H1 (cell line): ENCODE data around the gene ELOA. TPM values are rescaled to one million over a fixed set of nuclear protein-coding genes. Genes with fewer than 3 reads are reported as not detected.

ENCODE experiments used
- CTCF ChIA-PET: fragments of 300-600 bp; sonication (Branson Sonifier 250); formaldehyde crosslinking; loops from one replicate; lab custom pipeline; 2021; ENCODE audit not compliant: partially characterized antibody; lab: Charles Lee
- POLR2A ChIA-PET: fragments of 300-600 bp; sonication (Branson Sonifier 250); formaldehyde crosslinking; loops from one replicate; lab custom pipeline; 2021; ENCODE audit warnings: inconsistent platforms; ENCODE audit not compliant: partially characterized antibody; lab: Charles Lee
- DNase-seq, 2 experiments: peaks; one replicate each; pipeline versions ENCODE4 v3.0.0 to v3.0.0-alpha.2; 2010 to 2022; ENCODE audit warnings: low spot score in 2 of 2, low read depth in 1 of 2, mixed read lengths in 1 of 2
- FAIRE-seq: peaks from 2 replicates; lab custom pipeline; 2011; peaks lifted over from hg19 to GRCh38; lab: Jason Lieb, UNC
- H2AFZ ChIP-seq: 2 replicates; pipeline ENCODE4 v1.8.1; 2012; ENCODE audit warnings: low read length, inconsistent platforms
- H2AK5ac ChIP-seq: 2 replicates; pipeline ENCODE4 v1.6.1; 2013; ENCODE audit warnings: low read depth, low read length
- H2BK120ac ChIP-seq: replicated peaks from 2 replicates; pipeline ENCODE3; 2013; ENCODE audit warnings: low read depth, low read length, inconsistent platforms
- H2BK12ac ChIP-seq: 2 replicates; pipeline ENCODE4 v1.6.1; 2013; ENCODE audit warnings: low read depth, low read length
- H2BK15ac ChIP-seq: 2 replicates; pipeline ENCODE4 v1.6.1; 2013; ENCODE audit warnings: low read length
- H2BK20ac ChIP-seq: 2 replicates; pipeline ENCODE4 v1.6.1; 2013; ENCODE audit warnings: low read length
- H2BK5ac ChIP-seq: 2 replicates; pipeline ENCODE4 v1.6.1; 2013; ENCODE audit warnings: low read depth, low read length
- H3K14ac ChIP-seq: 2 replicates; pipeline ENCODE4 v1.6.1; 2013; ENCODE audit warnings: inconsistent platforms; ENCODE audit not compliant: insufficient read length
- H3K18ac ChIP-seq: 2 replicates; pipeline ENCODE4 v1.6.1; 2013; ENCODE audit warnings: low read length; ENCODE audit errors: extremely low read depth
- H3K23ac ChIP-seq: 2 replicates; pipeline ENCODE4 v1.6.1; 2013; ENCODE audit warnings: inconsistent platforms; ENCODE audit not compliant: insufficient read length
- H3K23me2 ChIP-seq: 2 replicates; pipeline ENCODE4 v1.6.1; 2013; ENCODE audit warnings: low read depth, low read length
- H3K27ac ChIP-seq: 2 replicates; pipeline ENCODE4 v1.6.1; 2011; ENCODE audit warnings: low read depth, low read length, inconsistent platforms
- H3K27me3 ChIP-seq, 4 experiments: replicated peaks in 1 of 4; 1 replicate in 1 of 4; 2 replicates in 3 of 4; pipeline versions ENCODE4 v1.6.1 to v1.8.1; 2011 to 2013; ENCODE audit warnings: low read length in 3 of 4, mild to moderate bottlenecking in 3 of 4, inconsistent platforms in 2 of 4, mixed read lengths in 2 of 4, moderate library complexity in 1 of 4; ENCODE audit not compliant: control insufficient read depth in 3 of 4, insufficient read depth in 3 of 4; ENCODE audit errors: extremely low read depth in 1 of 4
- H3K36me3 ChIP-seq, 4 experiments: 2 replicates each; pipeline versions ENCODE4 v1.6.1 to v1.8.1; 2011 to 2013; ENCODE audit warnings: mild to moderate bottlenecking in 4 of 4, low read length in 3 of 4, moderate library complexity in 2 of 4, control low read depth in 1 of 4, inconsistent platforms in 1 of 4; ENCODE audit not compliant: insufficient read depth in 4 of 4, control insufficient read depth in 2 of 4
- H3K4ac ChIP-seq: replicated peaks from 2 replicates; pipeline ENCODE3; 2013; ENCODE audit warnings: low read length, low read depth, mixed read lengths, inconsistent platforms; ENCODE audit not compliant: insufficient read length
- H3K4me1 ChIP-seq, 4 experiments: replicated peaks in 1 of 4; 1 replicate in 1 of 4; 2 replicates in 3 of 4; pipeline versions ENCODE4 v1.6.1 to v1.8.1; 2011 to 2013; ENCODE audit warnings: low read length in 3 of 4, inconsistent platforms in 2 of 4, mixed read lengths in 1 of 4; ENCODE audit not compliant: insufficient read depth in 4 of 4, control insufficient read depth in 3 of 4
- H3K4me2 ChIP-seq, 2 experiments: 2 replicates each; pipeline versions ENCODE4 v1.6.1 to v1.8.1; 2011 to 2013; ENCODE audit warnings: low read depth in 2 of 2, low read length in 2 of 2, control low read depth in 1 of 2, inconsistent platforms in 1 of 2, mild to moderate bottlenecking in 1 of 2; ENCODE audit not compliant: insufficient read depth in 1 of 2
- H3K4me3 ChIP-seq, 4 experiments: fragments of 200-600, 300-600 bp in 1 of 4; sonication (generic), shearing (Covaris generic), sonication (Bioruptor Twin) in 1 of 4; 2 replicates each; pipeline versions ENCODE4 v1.5.1 to v1.8.1; 2011 to 2016; ENCODE audit warnings: low read length in 4 of 4, low read depth in 3 of 4, control low read depth in 2 of 4, inconsistent platforms in 2 of 4, mild to moderate bottlenecking in 2 of 4, mixed read lengths in 1 of 4, moderate library complexity in 1 of 4; ENCODE audit not compliant: insufficient read depth in 2 of 4; ENCODE audit errors: extremely low read depth in 1 of 4
- H3K56ac ChIP-seq: replicated peaks from 2 replicates; pipeline ENCODE3; 2013; ENCODE audit warnings: low read depth, mild to moderate bottlenecking, mixed read lengths, low read length, inconsistent platforms; ENCODE audit not compliant: insufficient read length
- H3K79me1 ChIP-seq: 2 replicates; pipeline ENCODE4 v1.6.1; 2013; ENCODE audit warnings: low read depth, low read length, control low read depth
- H3K79me2 ChIP-seq, 2 experiments: 2 replicates each; pipeline versions ENCODE4 v1.6.1 to v1.8.1; 2012 to 2013; ENCODE audit warnings: low read length in 2 of 2, mild to moderate bottlenecking in 2 of 2, inconsistent platforms in 1 of 2; ENCODE audit not compliant: insufficient read depth in 2 of 2, control insufficient read depth in 1 of 2
- H3K9ac ChIP-seq, 4 experiments: replicated peaks in 1 of 4; 1 replicate in 1 of 4; 2 replicates in 3 of 4; pipeline versions ENCODE4 v1.6.1 to v1.8.1; 2011 to 2013; ENCODE audit warnings: low read depth in 3 of 4, low read length in 3 of 4, control low read depth in 2 of 4, mild to moderate bottlenecking in 2 of 4, moderate library complexity in 2 of 4, inconsistent platforms in 1 of 4; ENCODE audit errors: extremely low read depth in 1 of 4
- H3K9me3 ChIP-seq, 2 experiments: 2 replicates each; pipeline versions ENCODE4 v1.6.1 to v1.8.1; 2012 to 2013; ENCODE audit warnings: mild to moderate bottlenecking in 2 of 2, moderate library complexity in 2 of 2, control low read depth in 1 of 2, inconsistent platforms in 1 of 2, low read depth in 1 of 2, low read length in 1 of 2, mixed read lengths in 1 of 2; ENCODE audit not compliant: insufficient read depth in 2 of 2
- H4K20me1 ChIP-seq, 2 experiments: replicated peaks in 1 of 2; 2 replicates each; pipeline versions ENCODE3 to v1.8.1; 2011 to 2013; ENCODE audit warnings: inconsistent platforms in 2 of 2, low read length in 2 of 2, mild to moderate bottlenecking in 1 of 2; ENCODE audit not compliant: insufficient read depth in 2 of 2, control insufficient read depth in 1 of 2
- H4K5ac ChIP-seq: 2 replicates; pipeline ENCODE4 v1.6.1; 2013; ENCODE audit warnings: low read length, low read depth, mixed read lengths, inconsistent platforms; ENCODE audit not compliant: insufficient read length
- H4K8ac ChIP-seq: 2 replicates; pipeline ENCODE4 v1.8.0; 2013; ENCODE audit warnings: mild to moderate bottlenecking, moderate library complexity, low read length, inconsistent platforms; ENCODE audit not compliant: insufficient read depth; ENCODE audit errors: extremely low read depth
- H4K91ac ChIP-seq: replicated peaks from 2 replicates; pipeline ENCODE3; 2013; ENCODE audit warnings: low read length, mixed read lengths, inconsistent platforms; ENCODE audit not compliant: insufficient read length
- CREB1 ChIP-seq: IDR thresholded peaks from 2 replicates; pipeline ENCODE4 v1.6.1; 2012; ENCODE audit warnings: inconsistent platforms
- CTCF ChIP-seq, 3 experiments: IDR thresholded peaks; 1 replicate in 2 of 3; 2 replicates in 1 of 3; pipeline versions ENCODE4 v1.5.1 to v1.6.1; 2011; ENCODE audit warnings: low read length in 3 of 3, mild to moderate bottlenecking in 3 of 3, inconsistent platforms in 2 of 3, low read depth in 1 of 3, moderate library complexity in 1 of 3; ENCODE audit not compliant: insufficient read depth in 1 of 3; ENCODE audit errors: control extremely low read depth in 1 of 3
- GABPA ChIP-seq: IDR thresholded peaks from 2 replicates; pipeline ENCODE4 v1.6.1; 2011; ENCODE audit warnings: mild to moderate bottlenecking, low read length, moderate library complexity, borderline replicate concordance; ENCODE audit not compliant: insufficient read depth
- KDM4A ChIP-seq: IDR thresholded peaks from one replicate; pipeline ENCODE4 v1.7.1; 2012; ENCODE audit warnings: low read depth, mild to moderate bottlenecking, moderate library complexity, low read length, inconsistent platforms; ENCODE audit not compliant: severe bottlenecking
- NRF1 ChIP-seq: IDR thresholded peaks from 2 replicates; pipeline ENCODE4 v1.6.1; 2011; ENCODE audit warnings: mild to moderate bottlenecking, low read depth, low read length, improper control_type of control experiment
- RAD21 ChIP-seq, 2 experiments: IDR thresholded peaks in 1 of 2; conservative IDR thresholded peaks in 1 of 2; 2 replicates each; pipeline ENCODE4 v1.6.1; 2011; ENCODE audit warnings: low read depth in 2 of 2, low read length in 2 of 2, improper control_type of control experiment in 1 of 2, inconsistent platforms in 1 of 2, mild to moderate bottlenecking in 1 of 2, moderate library complexity in 1 of 2
- SIN3A ChIP-seq, 2 experiments: IDR thresholded peaks in 1 of 2; conservative IDR thresholded peaks in 1 of 2; 2 replicates each; pipeline ENCODE4 v1.6.1; 2011 to 2012; ENCODE audit warnings: low read length in 2 of 2, improper control_type of control experiment in 1 of 2, low read depth in 1 of 2, mild to moderate bottlenecking in 1 of 2
- WGBS, 2 experiments: shearing (Covaris generic) in 1 of 2; methylation state at CpG; one replicate each; pipeline versions ENCODE4 v1.1.6 to v1.1.7; 2013 to 2015; ENCODE audit warnings: low lambda C conversion rate in 2 of 2, mixed read lengths in 2 of 2, inconsistent platforms in 1 of 2, low coverage in 1 of 2, missing lambda C conversion rate in 1 of 2; ENCODE audit not compliant: insufficient replicate concordance in 2 of 2, insufficient coverage in 1 of 2, insufficient read length in 1 of 2; ENCODE audit errors: extremely low coverage in 1 of 2, missing lambda C conversion rate in 1 of 2; 5-methylcytosine and 5-hydroxymethylcytosine counted together
- polyA plus RNA-seq, 7 experiments: library from polyadenylated mRNA; depleted of rRNA in 3 of 7; stranded (reverse) in 5 of 7; unstranded in 2 of 7; fragments of >200 nt in 5 of 7; fragments of 200-250 nt in 2 of 7; gene quantifications; 1 replicate in 5 of 7; 2 replicates in 1 of 7; 4 replicates in 1 of 7; pipeline versions ENCODE4 v1.2.1 to v1.2.3, GENCODE V29; 2011 to 2013; ENCODE audit warnings: missing spikeins in 2 of 7, mixed read lengths in 2 of 7
- total RNA-seq: library from RNA; stranded (reverse); fragmentation: NEBNext Ultra II Directional; extraction: Animal tissue kit (Norgen Biotek cat#: 25700); gene quantifications from 2 replicates; pipeline ENCODE4 v1.2.1, GENCODE V29; 2021

ELOA gene
- total and polyA plus RNA-seq, 2 of the 8 experiments (the other 6 are each of a cell fraction or from before 2014, with no cell fraction given): 15.7 to 61.1 TPM

GRCh38 chr1:23798662-23799142 lies 55.4 kb downstream of the ELOA start:
- peak overlapping the region; percentile 60; the same call in 1 of the 2 replicates for H2BK12ac ChIP-seq
- no peak overlapping the region for H3K18ac ChIP-seq
- TF ChIP-seq SIN3A (conservative IDR thresholded peaks at IDR 0.05 in 1 of 2, IDR thresholded peaks at IDR 0.05 in 1 of 2; ENCODE audit: low read depth in 1 of 2, low read length in 2 of 2) (0 out of 4 replicates have a peak, but pooled peaks of 1 of the 2 experiments have one; percentile 11), RAD21 (IDR thresholded peaks at IDR 0.05 in 1 of 2, conservative IDR thresholded peaks at IDR 0.05 in 1 of 2; ENCODE audit: low read depth in 2 of 2, low read length in 2 of 2) (peak in 1 of 2 experiments; percentile 35; a peak in 1 of 4 replicates), GABPA (no peak), NRF1 (no peak), CTCF (IDR thresholded peaks at IDR 0.05; ENCODE audit: control extremely low read depth in 1 of 3, insufficient read depth in 1 of 3, low read depth in 1 of 3, low read length in 3 of 3) (peak in 2 of 3 experiments; percentile 52 to 54; a peak in 3 of 4 replicates), KDM4A (peak; percentile 3), CREB1 (peak; percentile 14; the same call in 1 of the 2 replicates)
- peak overlapping the region; percentile 89 to 95; a peak in 2 of 4 replicates for H3K4me2 ChIP-seq
- ChIA-PET CTCF (interaction anchor here (0.8 to 5.3 kb wide), 15 partner anchors 8 to 118 kb away, joined by 3 to 66 read pairs (median 4); partner anchors contain the start of genes FUCA1 and PITHD1), POLR2A (interaction anchor here (1.0 to 16.2 kb wide), 10 partner anchors 9 to 353 kb away, joined by 3 to 192 read pairs (median 4); partner anchors contain the start of genes ELOA, HMGCL, LYPLA2 and PITHD1)
- no peak overlapping the region for H4K91ac ChIP-seq
- H3K27me3 ChIP-seq: no peaks in the 10 kb centered on the region; a peak in 1 of 7 replicates
- peak overlapping the region in 1 of 4 experiments; percentile 73; a peak in 1 of 8 replicates for H3K4me3 ChIP-seq
- 0 out of 2 replicates have a peak overlapping the region, but pooled peaks have one; percentile 24 for H2AK5ac ChIP-seq
- H2AFZ ChIP-seq: no peak overlapping the region
- H2BK15ac ChIP-seq: 0 out of 2 replicates have a peak overlapping the region, but pooled peaks have one; percentile 90
- no peak overlapping the region for H4K8ac ChIP-seq
- H3K9ac ChIP-seq: no peak overlapping the region
- H3K9me3 ChIP-seq: no peaks in the 10 kb centered on the region
- H3K79me1 ChIP-seq: no peaks in the 10 kb centered on the region
- H3K14ac ChIP-seq: no peak overlapping the region
- no peak overlapping the region for H4K5ac ChIP-seq
- WGBS, 2 experiments: 86% methylated on average over 12 of the region's 12 CpGs; no CpG with 5 or more reads in 1 of the 2 experiments
- H3K27ac ChIP-seq: no peak overlapping the region
- no peak overlapping the region for H3K4ac ChIP-seq
- FAIRE-seq (no peak), DNase-seq (no peak)
- no peaks in the 10 kb centered on the region for H3K79me2 ChIP-seq
- peaks cover 16% of the 10 kb centered on the region for H3K23me2 ChIP-seq
- H2BK20ac ChIP-seq: no peak overlapping the region
- H3K23ac ChIP-seq: no peak overlapping the region
- peak overlapping the region; percentile 79 for H2BK5ac ChIP-seq
- peaks cover 6 to 23% (median 21%) of the 10 kb centered on the region in 4 experiments; a peak in 5 of 8 replicates for H3K36me3 ChIP-seq
- H3K56ac ChIP-seq: no peak overlapping the region
- peaks cover 4 to 5% of the 10 kb centered on the region in 2 experiments for H4K20me1 ChIP-seq
- peaks cover 0 to 12% (median 9%) of the 10 kb centered on the region in 4 experiments; a peak in 5 of 7 replicates for H3K4me1 ChIP-seq
- H2BK120ac ChIP-seq: no peak overlapping the region
